Ramos (cell line): ENCODE results near the gene SCN5A.

Experiments used
- in situ Hi-C: fragments of 300-500 bp; cut with MboI; formaldehyde crosslinking; loops from one replicate; pipeline ENCODE4 v1.14.3; 2022; ENCODE audit warnings: low sequenced_read_pairs; ENCODE audit not compliant: unreplicated experiment

The SCN5A gene

GRCh38 chr3:38522002-38522401 is 127.5 kb downstream of the SCN5A start:
- in situ Hi-C loops = loop anchor here (10.0 kb wide), 1 partner anchor 123 kb away; the partner anchor contains the start of gene SCN5A

GRCh38 chr3:38521391-38521987 is 128.0 kb downstream of the SCN5A start:
- in situ Hi-C loops = loop anchor here (10.0 kb wide), 1 partner anchor 123 kb away; the partner anchor contains the start of gene SCN5A

GRCh38 chr3:38519651-38520050 is 129.8 kb downstream of the SCN5A start:
- in situ Hi-C loops = loop anchor here (10.0 kb wide), 1 partner anchor 125 kb away; the partner anchor contains the start of gene SCN5A

DNA sequence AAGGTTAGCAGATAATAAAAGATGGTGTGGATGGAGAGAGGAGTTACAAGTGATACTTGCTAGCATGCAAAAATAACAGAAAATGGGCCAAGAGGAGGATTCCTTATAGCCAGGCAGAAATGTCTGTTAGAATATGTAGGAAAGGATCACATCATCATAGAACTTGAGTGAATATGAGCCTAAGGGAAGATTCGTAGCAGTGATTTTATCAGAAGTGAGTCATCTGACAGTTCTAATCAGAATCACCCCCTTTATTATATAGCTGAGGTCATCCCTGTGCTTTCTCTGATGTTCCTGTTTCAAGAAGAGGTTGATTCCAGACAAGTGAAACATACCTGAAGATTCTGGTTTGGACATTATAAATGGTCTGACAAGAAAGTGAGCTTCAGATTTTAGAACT is 130.5 kb downstream of the SCN5A start:
- in situ Hi-C loops = no loop called here

DNA sequence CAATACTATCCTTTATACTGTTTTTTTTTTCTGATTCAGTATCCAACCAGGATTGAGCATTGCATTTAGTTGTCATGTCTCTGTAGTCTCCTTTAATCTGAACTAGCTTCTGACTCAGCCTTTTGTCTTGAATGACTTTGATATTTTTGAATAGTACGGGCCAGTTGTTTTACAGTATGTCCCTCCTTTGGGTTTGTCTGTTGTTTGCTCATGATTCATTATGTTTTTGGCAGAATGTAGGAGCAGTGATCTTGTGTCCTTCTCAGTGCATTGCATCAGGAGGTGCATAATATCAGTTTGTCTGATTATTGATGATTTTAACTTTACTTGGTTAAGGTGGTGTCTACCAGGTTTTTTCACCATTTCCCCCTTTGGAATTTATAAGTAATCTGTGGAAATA is 132.8 kb downstream of the SCN5A start:
- in situ Hi-C loops = no loop called here

DNA sequence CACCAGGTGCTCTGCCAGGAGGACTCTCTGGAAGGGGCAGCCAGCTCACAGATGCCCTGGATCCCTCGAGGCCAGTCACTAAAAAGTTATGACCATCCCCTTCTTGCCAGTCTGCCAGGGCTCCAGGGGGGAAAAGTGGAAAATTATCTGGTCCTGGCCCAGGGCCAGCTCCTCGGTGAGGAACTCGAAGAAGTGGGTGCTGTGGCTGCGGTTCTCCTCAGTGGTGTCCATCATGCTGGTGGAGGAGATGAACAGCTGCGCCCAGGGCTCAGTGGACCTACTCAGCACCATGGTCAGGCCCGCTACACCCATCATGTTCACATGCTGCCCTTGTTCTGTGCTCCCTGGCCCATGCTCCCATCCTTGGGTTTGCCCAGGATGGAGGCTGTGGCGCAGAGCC is 134.1 kb downstream of the SCN5A start:
- in situ Hi-C loops = no loop called here

GRCh38 chr3:38511546-38511945 is 137.9 kb downstream of the SCN5A start:
- in situ Hi-C loops = no loop called here

GRCh38 chr3:38510631-38511030 is 138.9 kb downstream of the SCN5A start:
- in situ Hi-C loops = no loop called here

- in situ Hi-C loops = no loop called here
Observed at GRCh38 chr3:38509732-38510131, 139.8 kb downstream of the SCN5A start.

DNA sequence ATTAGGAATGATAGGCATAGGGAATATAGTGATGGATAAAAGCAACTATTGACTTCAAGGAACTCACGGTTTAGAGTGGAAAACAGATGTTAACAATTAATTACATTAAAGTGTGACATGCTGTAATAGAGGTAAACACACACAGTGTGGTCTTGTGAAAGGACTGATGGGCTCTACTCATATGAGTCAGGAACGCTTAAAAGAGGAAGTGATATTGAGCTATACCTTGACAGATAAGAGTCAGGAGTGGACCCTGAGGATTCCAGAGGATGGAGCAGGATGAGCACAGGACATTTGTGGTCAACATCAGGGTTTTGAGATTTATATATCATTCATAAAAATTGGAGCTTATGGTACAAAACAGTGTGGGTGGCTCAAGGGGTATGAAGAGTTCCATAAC is 142.4 kb downstream of the SCN5A start:
- in situ Hi-C loops = no loop called here

DNA sequence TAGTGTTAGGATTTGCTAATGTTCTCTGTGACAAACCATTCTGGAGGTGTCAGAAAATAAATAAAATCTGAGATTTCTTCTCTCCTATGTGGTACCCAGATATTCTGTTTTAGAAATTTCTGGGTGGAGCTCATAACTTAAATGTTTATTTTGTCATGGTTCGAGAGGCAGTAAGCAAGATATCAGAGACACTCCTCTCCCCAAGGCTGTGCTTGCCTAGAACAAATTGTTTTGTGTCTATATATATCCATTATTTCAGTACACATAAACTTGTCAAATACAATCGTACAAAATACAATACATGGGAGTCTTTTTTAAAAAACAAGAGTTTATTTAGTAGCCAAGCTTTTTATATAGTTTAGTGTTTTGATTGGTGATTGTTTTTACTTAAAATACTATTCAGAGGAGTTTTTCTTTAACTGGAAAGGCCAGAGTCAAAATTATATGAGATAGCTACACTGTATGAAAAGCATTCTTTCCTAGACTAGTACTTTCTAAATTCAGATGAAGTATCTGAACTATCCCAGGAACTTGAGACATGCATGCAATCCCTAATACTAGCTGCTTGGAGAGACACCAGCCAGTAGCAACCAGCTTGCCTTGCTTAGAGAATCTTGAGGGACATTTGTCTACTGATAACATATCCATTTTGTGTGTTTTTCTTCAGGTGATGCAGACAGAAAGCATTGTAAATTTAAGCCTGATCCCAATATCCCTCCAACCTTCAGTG is 148.6 kb downstream of the SCN5A start:
- in situ Hi-C loops = no loop called here
